ENCODE data around the gene CORIN. TPM values are rescaled to one million over a fixed set of nuclear protein-coding genes. Genes with fewer than 3 reads are reported as not detected.
A peak's percentile ranks its signal among the peaks of the same experiment; 100 is the strongest.

CORIN gene
- total RNA-seq, 1 experiment from 2014 or later: 0.05 TPM

DNA sequence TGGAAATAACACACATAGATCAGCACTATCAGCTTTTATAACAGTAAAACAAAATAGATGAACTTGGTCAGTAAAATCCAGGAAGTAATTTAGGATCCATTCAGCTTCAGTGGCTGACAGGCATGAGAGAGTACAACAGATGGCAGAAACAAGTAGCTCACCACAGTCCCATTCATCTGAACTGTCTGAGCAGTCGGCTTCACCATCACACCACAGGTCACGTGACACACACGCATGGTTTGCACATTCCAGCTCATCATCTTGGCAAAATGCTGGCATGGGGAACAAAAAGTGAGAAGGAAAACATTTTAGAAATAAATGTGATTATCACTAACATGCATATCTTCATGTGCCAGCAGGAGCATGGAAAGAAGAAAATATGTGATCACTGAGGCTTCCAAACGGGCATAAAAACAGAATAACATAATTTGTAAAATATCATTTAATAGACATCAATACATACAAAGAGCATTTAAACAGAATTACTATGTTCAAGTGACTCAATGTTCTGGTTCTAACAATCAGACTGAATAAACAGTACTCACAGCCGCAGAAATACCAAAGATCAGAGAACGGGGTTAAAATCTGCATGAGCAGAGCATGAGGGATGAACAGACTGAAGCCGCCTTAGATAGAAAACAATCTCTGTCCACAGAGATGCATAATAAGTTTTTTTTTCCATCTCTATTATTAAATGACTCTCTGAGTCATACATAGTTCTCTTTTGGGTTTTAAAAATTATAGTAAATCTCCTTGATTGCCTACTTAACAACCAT lies 194.7 kb downstream of the CORIN start:
- DNase-seq (ENCODE audit: low read depth): peak; percentile 63

DNA sequence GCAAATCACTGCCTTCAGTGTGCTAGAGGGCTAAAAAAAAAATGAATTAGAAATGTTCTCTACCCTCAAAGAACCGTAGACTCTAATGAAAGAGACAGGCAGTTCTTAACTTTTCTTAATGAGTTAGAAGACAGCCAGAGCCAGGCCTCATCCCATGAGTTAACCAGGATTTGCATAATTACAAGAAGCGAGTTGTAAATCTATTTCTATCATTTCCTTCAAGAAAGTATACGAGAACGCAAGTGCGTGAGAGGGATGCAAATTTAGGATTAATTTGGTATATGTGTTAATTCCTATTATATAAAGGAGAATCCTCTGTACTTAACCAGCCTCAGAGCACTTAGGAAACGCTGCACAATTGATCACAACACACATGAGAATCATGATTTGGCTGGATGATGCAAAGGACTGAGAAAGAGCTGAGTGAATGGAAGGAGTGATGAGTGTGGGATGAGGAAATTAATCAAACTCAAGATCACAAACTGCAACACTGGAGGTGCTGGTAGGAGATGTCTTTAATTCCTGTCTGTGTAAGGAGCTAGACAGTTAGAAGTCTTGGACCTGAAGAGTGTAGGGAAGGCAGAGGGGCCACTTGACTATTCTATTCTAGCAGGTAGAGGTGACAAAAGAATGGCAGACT lies 195.6 kb downstream of the CORIN start:
- DNase-seq (ENCODE audit: low read depth): no peak

DNA sequence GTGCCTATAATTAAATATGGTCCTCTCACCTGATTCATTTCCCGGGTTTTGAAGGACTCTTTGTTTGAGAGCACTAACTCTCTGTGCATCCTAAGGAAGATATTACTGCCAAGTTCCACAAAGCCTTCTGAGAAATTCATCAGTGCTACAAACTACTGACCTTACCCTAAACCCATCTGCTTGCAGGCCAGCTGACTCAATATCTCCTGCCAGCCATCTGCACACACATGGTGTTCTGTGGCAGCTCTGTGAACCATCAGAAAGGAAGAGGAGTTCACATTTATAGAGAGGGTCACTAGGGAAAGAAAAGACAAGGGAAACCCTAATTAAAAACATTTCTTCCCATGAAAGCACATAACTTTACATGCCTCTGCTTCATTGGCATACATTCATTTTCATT lies 196.1 kb downstream of the CORIN start:
- no peak for DNase-seq (ENCODE audit: low read depth)

DNA sequence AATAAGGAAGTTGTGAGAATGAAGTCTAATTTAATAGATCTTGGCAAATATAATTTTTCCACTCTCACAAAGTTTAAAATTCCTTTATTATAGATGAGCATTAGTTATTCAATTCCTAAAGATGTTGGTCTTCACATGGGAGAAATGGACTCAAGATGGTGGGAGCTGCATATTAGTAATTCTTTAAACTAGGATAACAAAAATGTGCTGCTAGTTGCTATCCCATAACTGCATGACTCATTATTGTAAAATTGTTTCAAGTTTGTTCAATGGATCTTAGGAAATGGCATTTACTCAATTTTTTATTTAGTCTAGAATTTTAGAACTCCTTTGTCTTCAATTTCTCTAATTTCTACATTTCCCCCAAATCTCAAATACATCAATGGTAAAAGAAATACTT lies 197.0 kb downstream of the CORIN start:
- DNase-seq (ENCODE audit: low read depth): peak; percentile 3

DNA sequence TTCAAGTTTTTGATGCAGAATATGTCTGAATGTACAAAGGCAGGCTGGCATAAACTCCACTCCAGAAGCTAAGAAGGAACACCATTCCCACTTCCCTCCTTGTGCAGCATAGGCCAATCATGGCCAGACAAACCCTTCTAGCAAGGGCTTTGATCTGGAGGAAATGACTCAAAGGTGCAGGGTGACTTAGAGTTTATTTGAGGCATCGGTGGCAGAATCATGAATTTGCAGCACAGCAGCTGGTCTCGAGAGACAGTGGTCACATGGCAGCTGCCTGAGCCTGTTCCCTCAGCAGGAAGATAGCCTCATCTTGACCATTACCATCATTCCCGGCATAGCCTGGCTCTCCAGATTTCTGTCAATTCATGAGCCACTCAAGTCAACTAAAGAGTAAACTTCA lies 198.3 kb downstream of the CORIN start:
- peak; percentile 38 for DNase-seq (ENCODE audit: low read depth)

DNA sequence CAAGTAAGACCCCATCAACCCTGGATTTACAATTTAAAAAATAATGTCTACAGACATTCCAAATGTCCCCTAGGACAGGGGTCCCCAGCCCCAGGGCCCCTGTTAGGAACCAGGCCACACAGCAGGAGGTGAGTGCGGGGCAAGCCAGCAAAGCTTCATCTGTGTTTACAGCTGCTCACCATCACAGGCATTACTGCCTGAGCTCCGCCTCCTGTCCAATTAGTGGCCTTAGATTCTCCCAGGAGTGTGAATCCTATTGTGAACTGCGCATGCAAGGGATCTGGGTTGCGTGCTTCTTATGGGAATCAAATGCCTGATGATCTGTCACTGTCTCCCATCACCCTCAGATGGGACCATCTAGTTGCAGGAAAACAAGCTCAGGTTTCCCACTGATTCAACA lies 206.7 kb downstream of the CORIN start:
- DNase-seq (ENCODE audit: low read depth): no peak

DNA sequence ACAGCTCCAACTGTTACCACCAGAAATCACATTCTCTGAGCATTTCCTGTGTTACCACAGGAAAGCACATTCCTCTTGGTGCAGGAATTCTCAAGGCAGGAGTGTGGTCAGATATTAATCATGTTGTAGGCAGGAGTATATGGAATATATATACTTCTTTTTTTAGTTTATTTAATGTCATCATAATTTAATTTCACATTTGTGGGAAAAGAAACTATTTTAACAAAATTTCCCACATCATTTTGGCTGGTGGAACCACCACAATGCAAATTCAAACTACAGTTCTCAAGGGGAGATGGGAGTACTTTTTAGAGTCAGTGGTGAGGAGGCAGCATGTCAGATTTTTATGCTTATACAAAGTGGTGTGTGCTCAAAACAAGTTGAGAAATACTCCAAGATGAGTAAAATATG lies 213.8 kb downstream of the CORIN start:
- peak; percentile 55 for DNase-seq (ENCODE audit: low read depth)

DNA sequence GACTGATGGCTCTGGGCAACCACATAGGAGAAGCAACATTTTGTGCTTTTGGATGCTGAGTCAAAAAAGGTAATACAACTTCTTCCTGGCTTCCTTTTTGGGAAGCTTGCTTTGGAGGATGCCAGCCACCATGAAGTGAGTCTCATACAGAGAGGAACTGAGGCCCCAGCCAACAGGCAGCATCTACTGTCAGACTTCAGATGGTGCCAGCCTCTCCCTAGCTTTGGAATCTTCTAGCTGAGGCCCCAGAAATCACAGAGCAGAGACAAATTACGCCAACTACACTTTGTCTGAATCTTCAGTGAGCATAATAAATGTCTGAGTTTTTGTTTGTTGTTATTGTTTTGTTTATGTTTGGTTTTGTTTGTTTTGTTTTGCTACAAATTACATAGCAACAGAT lies 216.7 kb downstream of the CORIN start:
- no peak for DNase-seq (ENCODE audit: low read depth)

DNA sequence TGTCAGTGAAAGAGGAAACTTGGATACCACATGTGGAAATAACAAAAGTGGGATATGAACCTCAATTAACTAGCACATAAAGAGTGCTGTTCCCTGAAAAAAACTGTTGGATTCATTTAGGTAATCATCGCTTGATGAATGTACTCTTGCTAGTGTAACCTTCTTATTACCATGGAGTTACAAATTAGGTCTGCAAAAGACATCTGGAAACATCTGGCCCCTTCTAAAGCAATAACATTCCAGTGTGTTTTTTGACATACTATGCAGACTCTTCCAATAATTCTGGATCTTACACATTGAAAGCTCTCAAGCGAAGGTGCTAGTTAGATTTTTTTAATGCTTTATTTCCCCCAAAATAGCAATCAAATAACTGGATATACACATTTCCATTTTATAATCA lies 218.2 kb downstream of the CORIN start:
- DNase-seq (ENCODE audit: low read depth): no peak

DNA sequence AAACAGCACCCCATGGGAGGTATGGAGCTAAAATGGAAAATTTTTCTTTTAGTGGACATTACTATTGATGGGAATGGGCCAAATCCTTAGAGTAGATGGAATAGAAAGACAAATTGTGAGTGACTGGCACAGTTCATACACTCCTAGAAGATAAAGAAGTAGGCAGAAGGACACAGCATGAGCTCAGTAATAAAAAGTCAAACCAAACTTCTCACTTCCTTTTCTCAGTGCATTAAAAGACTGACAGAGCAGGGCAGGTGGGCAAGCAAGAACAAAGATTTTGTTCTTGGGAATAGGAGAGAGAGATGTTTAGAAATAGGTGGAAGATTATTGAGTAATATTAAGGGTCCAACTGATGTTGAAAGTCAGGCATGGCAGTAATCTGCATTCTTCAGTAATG lies 220.3 kb downstream of the CORIN start:
- no peak for DNase-seq (ENCODE audit: low read depth)

DNA sequence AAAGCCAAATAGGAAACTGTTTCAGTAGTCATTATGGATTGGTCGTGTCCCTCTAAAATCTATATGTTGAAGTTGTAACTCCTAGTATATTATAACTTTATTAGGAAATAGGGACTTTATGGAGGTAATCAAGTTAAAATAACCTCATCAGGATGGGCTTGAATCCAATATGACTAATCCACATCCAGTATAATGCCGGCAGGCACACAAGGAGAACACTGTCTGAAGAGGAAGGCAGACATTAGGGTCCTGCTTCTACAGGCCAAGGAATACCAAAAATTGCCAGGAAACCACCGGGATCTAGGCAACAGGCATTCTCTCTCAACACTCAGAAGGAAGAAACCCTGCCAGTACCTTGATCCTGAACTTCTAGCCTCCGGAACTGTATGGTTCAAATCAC lies 222.5 kb downstream of the CORIN start:
- peak; percentile 54 for DNase-seq (ENCODE audit: low read depth)

DNA sequence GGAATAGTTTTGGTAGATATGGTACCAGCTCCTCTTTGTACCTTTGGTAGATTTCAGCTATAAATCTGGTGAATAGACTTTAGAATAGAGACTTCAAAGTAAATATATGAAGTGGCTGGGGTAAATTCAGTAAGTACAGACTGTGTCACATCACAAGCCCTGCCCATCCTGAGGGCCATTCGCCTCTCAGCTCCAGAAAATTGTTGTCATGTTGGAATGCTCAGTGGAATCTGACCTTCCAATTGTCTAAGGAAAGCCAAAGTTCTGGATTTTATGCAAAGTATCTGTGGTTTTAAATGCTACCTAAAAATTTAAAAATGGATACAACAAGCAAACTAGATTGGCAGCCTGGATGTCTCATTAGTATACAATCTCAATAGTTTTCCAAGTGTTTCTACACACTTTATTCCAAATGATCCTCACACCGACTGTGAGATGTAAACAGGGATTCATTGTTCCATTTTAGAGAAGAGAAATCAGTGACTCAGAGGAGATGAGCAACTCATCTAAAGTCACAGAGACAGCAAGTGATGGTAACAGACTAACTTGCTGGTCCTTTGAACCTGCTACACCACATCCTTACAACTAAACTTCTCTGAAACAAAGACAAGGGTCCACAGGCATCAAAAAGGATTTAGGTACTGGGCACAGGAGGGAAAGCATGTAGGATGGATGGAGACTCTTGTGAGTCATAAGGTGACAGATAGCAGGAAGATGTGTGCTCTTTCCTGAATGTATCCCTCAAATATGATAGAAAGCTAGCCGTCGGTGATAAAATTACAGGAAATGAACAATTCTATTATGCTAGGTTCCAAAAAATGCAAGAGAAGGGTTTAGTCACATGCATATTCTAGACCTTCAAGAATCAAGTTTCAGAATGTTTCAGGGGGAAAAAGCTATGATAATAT lies 225.5 kb downstream of the CORIN start:
- peak; percentile 45 for DNase-seq (ENCODE audit: low read depth)

DNA sequence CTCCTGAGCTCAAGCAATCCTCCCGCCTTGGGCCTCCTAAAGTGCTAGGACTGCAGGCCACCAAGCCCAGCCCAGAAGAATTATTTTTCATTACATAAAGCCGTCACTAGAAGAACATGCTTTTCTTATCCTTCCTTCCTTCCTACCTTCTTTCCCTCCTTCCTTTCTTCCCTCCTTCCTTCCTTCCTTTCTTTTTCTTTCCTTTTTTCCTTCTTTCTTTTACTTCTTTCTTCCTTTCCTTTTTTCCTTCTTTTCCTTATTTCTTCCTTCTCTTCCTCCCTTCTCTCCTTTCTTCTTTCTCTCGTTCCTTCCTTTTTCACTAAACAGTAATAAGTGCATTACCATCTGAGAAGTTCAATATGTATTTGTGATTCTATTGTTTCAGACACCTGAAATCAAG lies 231.4 kb downstream of the CORIN start:
- no peak for DNase-seq (ENCODE audit: low read depth)

DNA sequence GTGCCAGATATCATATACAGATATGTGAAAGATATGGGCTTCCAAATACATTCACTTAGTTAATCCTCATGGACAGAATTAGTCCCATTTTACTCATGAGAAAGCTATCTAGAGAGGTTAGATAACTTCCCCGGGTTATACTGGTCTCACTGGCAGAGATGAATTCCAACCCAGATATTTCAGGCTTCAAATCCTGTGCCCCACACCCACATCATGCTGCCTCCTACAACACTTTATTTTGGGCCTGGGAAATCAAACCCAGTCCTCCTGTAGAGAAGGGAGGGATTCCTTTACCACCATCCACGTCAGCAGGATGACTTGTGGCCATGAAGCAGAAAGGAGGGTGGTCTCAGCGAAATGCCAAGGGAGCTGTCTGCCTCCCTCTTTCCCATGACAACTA lies 239.0 kb downstream of the CORIN start:
- DNase-seq (ENCODE audit: low read depth): no peak

DNA sequence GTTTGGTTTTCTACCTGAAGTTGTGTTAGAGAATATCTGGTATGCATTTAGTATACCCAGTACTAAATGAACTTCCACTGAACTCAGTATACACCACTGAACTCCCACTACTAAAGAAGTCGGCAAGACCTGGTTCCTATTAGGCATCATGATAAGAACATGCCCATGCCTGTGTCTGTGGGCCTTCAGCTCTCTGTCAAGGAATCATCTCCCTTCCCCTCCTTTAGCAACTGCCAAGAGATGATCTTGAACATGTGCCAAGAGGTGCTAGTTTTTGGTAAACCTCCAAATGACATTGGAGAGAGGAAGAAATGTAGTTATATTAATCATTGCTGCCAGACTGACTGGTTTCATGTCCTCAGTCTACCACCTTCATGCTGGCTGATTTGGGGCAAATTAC lies 239.5 kb downstream of the CORIN start:
- DNase-seq (ENCODE audit: low read depth): peak; percentile 2

DNA sequence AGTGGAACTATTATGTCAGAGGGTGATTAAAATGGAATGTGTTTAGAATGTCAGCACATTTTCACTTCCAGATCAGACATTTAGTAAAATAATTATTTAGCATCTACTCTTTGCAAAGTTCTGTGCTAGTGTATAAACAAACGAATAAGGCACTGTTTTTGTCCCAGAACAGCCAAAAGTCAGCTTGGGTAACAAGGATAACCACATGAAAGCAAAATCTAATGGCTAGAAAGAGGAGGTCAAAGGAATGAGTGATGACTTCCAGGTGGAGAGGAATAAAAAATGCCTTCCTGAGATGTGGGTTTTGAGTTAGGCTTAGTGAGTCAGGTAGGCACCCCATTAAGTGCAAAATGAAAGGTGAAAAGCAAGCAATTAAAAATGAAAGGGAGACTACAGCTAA lies 240.2 kb downstream of the CORIN start:
- peak; percentile 16 for DNase-seq (ENCODE audit: low read depth)

DNA sequence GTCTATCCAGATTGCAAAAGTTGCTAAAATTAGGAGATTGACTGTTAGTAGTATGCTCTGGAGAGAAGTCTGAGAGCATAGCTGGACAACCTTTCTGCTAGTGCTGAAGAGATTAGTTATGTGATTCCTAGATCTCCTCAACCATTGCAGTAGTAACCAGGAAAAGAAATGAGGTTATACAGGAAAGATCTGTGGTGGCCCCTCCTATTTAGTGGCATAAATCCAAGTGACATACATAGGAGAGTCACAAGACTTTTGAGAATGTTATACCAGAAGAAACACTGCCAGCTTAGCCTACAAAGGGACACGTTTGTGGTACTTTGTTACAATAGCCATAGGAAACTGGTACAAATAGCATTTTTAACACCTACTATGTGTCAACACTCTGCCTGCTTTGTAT lies 247.5 kb downstream of the CORIN start:
- no peak for DNase-seq (ENCODE audit: low read depth)

DNA sequence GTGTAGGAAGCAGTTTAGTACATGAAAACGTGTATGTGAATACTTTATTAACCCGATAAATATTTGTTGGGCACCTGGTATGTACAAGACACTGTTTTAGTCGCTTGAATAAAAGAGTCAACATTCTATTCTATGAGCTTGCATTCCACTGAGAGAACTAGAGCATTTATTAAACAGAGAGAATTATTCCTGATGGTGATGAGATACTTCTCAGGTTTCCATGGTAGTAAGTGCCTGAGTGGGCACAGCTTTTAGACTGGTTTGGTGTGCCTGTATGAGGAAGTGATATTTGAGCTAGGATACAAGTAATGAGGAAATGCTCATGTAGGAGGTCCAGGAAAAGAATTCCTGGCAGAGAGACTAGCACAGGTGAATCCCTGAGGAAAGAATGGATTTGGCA lies 258.6 kb downstream of the CORIN start:
- DNase-seq (ENCODE audit: low read depth): no peak

DNA sequence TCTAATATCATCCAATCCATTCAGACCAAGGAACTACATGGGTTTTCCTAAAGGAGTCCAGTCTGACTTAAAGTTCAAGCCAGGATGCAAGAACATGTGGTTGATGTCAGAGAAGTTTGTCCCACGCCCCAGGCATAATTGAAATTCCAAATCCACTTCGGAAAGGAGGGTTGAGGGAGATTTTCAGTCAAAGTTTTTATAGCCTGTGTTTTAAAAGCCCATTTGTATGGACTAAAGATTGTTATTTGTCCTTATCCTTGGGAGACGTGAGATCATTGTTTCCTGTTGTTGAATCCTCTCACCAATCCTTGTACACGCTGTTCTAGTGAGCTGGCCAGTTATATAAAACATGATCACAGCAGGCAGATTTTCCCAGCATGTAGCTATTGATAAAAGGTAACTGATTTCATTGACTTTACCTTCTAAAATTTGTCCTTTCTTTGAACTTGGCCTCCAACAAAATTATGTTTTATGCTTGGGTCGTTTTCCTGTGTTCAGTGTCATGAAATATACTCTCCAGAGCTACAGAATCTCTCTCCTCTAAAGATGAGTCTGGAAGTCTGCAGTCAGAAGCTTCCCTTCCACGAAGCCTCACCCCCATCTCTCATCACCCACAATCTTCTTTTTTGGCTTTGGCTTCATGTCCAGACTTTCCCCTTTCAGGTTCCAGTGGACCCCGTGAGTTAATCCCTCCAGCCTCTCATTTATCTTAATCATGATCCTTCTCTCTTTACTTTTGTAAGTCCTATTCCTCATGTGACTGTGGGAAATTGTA lies 259.9 kb downstream of the CORIN start:
- DNase-seq (ENCODE audit: low read depth): no peak

DNA sequence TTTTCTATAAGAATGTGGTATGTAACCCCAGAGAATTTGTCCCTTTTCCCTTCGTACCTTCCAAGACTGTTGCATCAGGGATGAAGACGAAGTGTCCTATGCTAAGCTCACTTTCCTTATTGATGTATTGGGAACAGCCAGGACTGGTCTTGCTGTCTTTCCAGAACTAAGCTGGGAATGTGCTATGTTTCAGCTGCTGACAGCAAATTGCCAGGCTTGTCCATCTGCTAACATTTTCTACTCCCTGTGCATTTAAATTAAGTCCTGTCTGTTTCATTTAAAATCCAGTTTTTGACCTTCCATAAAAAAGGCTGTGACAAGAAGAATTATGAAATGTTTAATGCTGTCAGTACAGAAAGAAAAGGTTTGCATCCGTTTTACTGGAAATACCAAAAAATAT lies 264.9 kb downstream of the CORIN start:
- DNase-seq (ENCODE audit: low read depth): no peak

DNA sequence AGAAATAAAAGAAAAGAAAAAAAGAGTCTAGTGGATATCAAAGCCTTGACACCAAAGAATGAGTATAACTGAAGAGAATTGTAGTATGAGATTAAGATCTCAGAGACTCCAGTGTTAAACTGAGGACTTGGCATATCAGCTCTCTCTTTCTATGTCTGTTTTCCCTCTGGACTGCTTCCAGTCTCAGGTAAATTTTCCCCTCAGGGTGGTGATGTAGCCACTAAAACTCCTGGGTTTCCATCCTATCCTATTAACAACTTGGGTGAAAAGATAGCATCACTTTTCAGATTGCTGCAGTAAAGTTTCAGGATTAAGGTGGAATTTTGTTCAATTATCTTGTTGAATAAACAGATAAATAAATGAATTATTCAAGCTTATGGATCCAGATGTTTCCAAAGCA lies 267.1 kb downstream of the CORIN start:
- DNase-seq (ENCODE audit: low read depth): peak; percentile 33

DNA sequence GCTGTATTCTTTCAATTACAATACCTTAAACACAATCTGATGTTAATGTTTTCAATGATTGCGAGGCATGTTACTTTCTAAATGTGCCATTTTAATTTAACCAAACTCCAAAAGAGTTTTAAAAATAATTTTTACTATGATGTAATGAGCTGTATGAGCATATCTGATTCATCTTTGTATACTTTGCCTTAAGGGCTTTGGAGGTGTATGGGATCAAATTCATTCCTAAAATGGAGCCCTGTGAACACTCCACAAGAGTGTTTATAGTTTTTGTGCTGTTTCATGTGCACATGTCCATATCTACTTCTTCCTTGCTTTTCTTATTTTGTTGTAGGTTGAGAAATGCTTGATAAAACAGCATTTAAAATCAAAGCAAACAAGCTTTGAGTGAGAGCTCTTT lies 270.4 kb downstream of the CORIN start:
- DNase-seq (ENCODE audit: low read depth): peak; percentile 34
